Activated CD4-positive, alpha-beta T cell treated with anti-CD3 and anti-CD28 coated beads, Interleukin-2, amount 10 ng/mL, durations not matched to agents 24 days and 14 days (primary cell): Measurements from ENCODE around the gene SDC4. TPM values are rescaled to one million over a fixed set of nuclear protein-coding genes. Genes with fewer than 3 reads are reported as not detected.

ENCODE experiments used
- DNase-seq: peaks from one replicate; pipeline ENCODE4 v3.0.0; 2022
- H3K27ac Mint-ChIP-seq: one replicate; pipeline ENCODE4 v1.8.0; 2022; ENCODE audit warnings: mild to moderate bottlenecking, mixed read lengths
- H3K27me3 Mint-ChIP-seq: one replicate; pipeline ENCODE4 v1.8.0; 2022; ENCODE audit warnings: mixed read lengths
- H3K36me3 Mint-ChIP-seq: one replicate; pipeline ENCODE4 v1.8.0; 2022; ENCODE audit warnings: low read depth, mild to moderate bottlenecking, mixed read lengths
- H3K4me1 Mint-ChIP-seq: one replicate; pipeline ENCODE4 v1.8.0; 2021; ENCODE audit warnings: mixed read lengths
- H3K4me3 Mint-ChIP-seq: one replicate; pipeline ENCODE4 v1.8.0; 2022; ENCODE audit warnings: mild to moderate bottlenecking, moderate library complexity, mixed read lengths
- H3K9me3 Mint-ChIP-seq: one replicate; pipeline ENCODE4 v1.8.0; 2021; ENCODE audit warnings: mixed read lengths
- intact Hi-C: fragments of 100-400 bp; cut with micrococcal nuclease; formaldehyde crosslinking; loops from one replicate; pipeline ENCODE4 v1.15.1; 2023
- total RNA-seq: library from RNA; stranded (reverse); gene quantifications from 2 replicates; pipeline ENCODE4 v1.2.3, GENCODE V29; 2022

Gene SDC4
- 177 and 185 TPM in 2 replicates for total RNA-seq

DNA sequence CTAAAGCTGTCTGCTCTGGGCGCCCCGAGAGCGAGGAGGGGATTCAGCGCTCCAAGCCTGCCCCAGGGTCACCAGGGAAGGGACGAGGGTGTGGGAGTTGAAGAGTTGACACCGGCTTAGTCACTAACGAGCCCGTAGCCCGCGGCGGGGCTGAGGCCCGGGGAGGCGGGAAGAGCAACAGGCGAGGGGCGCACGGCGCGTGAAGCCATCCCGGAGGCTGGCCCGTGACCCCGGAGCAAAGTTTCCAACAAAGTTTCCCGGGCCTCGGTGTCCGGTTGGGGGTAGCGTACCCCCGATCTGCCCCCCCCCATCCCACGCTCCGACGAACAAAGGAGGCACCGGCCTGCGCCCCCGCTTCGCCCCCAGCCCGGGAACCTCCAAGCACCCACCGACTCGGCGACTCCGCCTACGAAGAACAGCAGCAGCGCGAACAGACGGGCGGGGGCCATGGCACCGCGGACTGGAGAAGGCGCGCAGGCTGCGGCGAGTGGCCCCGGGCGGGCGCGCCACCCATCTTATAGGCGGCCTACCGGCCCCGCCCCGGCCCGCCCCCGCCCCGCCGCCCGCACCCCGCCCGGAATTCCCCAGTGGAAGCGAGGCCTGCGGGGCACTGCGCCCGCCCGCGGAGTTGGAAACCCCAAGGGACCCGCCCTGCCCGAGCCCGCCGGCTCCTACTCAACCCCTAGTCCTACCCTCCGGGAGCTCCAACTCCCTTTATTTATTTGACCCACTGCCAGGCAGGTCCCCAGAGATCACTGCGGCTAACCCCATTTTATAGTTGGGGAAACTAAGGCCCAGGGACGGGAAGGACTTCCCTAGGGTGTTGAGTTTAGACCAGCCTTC lies at the start of gene SDC4:
SDC4 (minus strand) TSS at position 489 of the 843 bp plus-strand sequence; CDS start at position 449, 40 bp downstream.
- intact Hi-C loops = loop anchor here (1.0 kb wide), 1 partner anchor 15 kb away; the partner anchor contains the start of gene SYS1
- Mint-ChIP-seq H3K4me3 (peak within 1 kb of the TSS; percentile 92), H3K27me3 (no peaks in the 10 kb centered on the region), H3K4me1 (peaks cover 55% of the 10 kb centered on the region), H3K9me3 (no peaks in the 10 kb centered on the region), H3K36me3 (peaks cover 35% of the 10 kb centered on the region), H3K27ac (peak within 1 kb of the TSS; percentile 88)
- peak; percentile 91 for DNase-seq

GRCh38 chr20:45395114-45395415 lies 46.8 kb upstream of the SDC4 start:
- H3K4me3 Mint-ChIP-seq = no peak overlapping the region
- no peak for DNase-seq
- no peak overlapping the region for H3K27ac Mint-ChIP-seq
- no peaks in the 10 kb centered on the region for H3K9me3 Mint-ChIP-seq
- intact Hi-C loops = no loop called here
- H3K4me1 Mint-ChIP-seq = peaks cover 2% of the 10 kb centered on the region
- peaks cover 4% of the 10 kb centered on the region for H3K36me3 Mint-ChIP-seq
- peaks cover 2% of the 10 kb centered on the region for H3K27me3 Mint-ChIP-seq

DNA sequence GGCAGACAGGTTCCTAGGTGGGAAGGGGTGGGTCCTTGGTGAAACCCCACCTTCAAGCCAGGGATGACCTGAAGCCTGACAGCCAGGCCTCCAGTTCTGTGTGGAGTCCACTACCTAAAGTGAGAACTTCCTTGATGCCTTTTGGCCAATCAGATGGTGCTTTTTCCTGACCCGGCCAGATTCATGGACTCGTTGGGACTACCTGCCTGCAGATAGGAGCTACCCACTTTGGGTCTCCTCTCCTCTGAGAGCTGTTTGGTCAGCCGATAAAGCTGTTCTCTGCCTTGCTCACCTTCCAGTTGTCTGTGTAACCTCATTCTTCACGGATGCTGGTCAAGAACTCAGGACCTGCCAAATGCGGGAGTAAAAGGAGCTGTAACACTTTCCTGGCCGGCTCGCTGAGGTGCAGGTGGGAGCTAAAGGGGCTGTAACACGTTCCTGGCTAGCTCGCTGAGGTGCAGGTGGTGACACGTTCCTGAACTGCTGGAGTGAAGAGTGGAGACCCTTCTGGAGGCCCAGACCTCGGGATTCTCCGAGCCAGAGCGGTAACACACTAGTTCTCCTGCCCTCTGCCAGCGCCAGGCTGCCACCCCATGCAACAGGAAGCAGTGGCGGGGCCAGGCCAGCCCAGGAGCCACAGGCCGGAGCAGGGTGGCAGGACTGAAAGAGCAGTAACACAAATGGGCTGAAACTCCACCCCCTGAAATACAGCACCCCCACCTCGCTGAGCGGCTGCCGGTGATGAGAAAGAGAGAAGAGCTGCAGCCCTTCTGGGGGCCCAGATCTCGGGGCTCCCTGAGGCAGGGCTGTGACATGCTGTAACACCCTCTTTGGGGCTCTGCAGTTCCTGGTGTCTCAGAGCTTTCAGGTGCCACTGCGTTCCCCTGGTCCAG lies 46.2 kb upstream of the SDC4 start:
- Mint-ChIP-seq H3K9me3 (no peaks in the 10 kb centered on the region), H3K36me3 (no peaks in the 10 kb centered on the region), H3K4me3 (no peak overlapping the region), H3K27ac (no peak overlapping the region), H3K4me1 (peaks cover 2% of the 10 kb centered on the region), H3K27me3 (peaks cover 2% of the 10 kb centered on the region)
- intact Hi-C loops = no loop called here
- no peak for DNase-seq

DNA sequence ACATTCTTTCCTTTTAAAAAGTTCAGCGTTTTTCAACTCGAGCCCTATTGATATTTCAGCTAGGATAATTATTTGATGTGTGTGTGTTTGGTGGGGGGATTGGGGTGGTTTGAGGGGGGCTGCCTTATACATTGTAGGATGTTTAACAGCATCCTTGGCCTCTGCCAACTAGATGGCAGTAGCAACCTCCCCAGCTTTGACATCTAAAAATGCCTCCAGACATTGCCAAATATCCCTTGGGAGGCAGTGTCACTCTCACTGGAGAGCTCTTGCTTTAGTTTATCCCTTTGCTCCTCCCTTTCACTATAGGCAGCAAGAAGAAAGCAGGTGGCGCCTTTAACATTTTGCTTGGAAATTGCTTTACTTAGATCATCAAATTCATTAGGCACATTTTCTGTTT lies 44.5 kb upstream of the SDC4 start:
- H3K27ac Mint-ChIP-seq = no peak overlapping the region
- H3K4me3 Mint-ChIP-seq = no peak overlapping the region
- H3K9me3 Mint-ChIP-seq = peaks cover 5% of the 10 kb centered on the region
- H3K36me3 Mint-ChIP-seq = peaks cover 3% of the 10 kb centered on the region
- intact Hi-C loops = no loop called here
- peaks cover 2% of the 10 kb centered on the region for H3K27me3 Mint-ChIP-seq
- H3K4me1 Mint-ChIP-seq = peaks cover 4% of the 10 kb centered on the region
- no peak for DNase-seq

- peaks cover 2% of the 10 kb centered on the region for H3K27me3 Mint-ChIP-seq
- intact Hi-C loops = no loop called here
- H3K4me3 Mint-ChIP-seq = no peak overlapping the region
- peaks cover 7% of the 10 kb centered on the region for H3K4me1 Mint-ChIP-seq
- peaks cover 8% of the 10 kb centered on the region for H3K9me3 Mint-ChIP-seq
- H3K27ac Mint-ChIP-seq = no peak overlapping the region
- DNase-seq = no peak
- H3K36me3 Mint-ChIP-seq = peaks cover 4% of the 10 kb centered on the region
These were observed 43.3 kb upstream of the SDC4 start for GRCh38 chr20:45391559-45391958.

- H3K27ac Mint-ChIP-seq = no peak overlapping the region
- H3K4me1 Mint-ChIP-seq = peaks cover 7% of the 10 kb centered on the region
- H3K9me3 Mint-ChIP-seq = peaks cover 8% of the 10 kb centered on the region
- no peak for DNase-seq
- peaks cover 2% of the 10 kb centered on the region for H3K27me3 Mint-ChIP-seq
- peaks cover 4% of the 10 kb centered on the region for H3K36me3 Mint-ChIP-seq
- intact Hi-C loops = no loop called here
- no peak overlapping the region for H3K4me3 Mint-ChIP-seq
These were observed 42.7 kb upstream of the SDC4 start for GRCh38 chr20:45390931-45391330.

DNA sequence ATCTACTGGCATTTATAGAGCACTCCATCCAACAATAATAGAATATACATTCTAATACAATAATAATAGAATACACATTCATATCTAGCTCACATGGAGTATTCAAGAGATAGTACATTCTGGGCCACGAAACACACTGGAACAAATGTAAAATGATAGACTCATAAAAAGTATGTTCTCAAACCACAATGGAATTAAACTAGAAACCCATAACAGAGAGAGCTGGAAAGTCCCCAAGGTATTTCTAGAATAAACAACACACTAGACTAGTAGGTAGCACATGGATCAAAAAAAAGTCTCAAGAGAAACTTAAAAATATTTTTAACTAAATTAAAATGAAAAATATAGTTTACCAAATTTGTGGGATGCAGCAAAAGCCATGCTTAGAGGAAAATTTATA lies 39.0 kb upstream of the SDC4 start:
- intact Hi-C loops = no loop called here
- no peak for DNase-seq

GRCh38 chr20:45378191-45378590 lies 30.0 kb upstream of the SDC4 start, which contains the start of gene TP53TG5:
TP53TG5 (minus strand) TSS chr20:45378325; CDS start chr20:45378236, 89 bp downstream.
- Mint-ChIP-seq H3K36me3 (no peaks in the 10 kb centered on the region), H3K4me1 (peaks cover 16% of the 10 kb centered on the region), H3K27me3 (no peaks in the 10 kb centered on the region), H3K4me3 (no peak within 1 kb of the TSS), H3K9me3 (no peaks in the 10 kb centered on the region), H3K27ac (no peak within 1 kb of the TSS)
- intact Hi-C loops = no loop called here
- no peak for DNase-seq

More for the DNA sequence above, 39.0 kb upstream of the SDC4 start:
- Mint-ChIP-seq H3K4me1 (peaks cover 7% of the 10 kb centered on the region), H3K27me3 (peaks cover 2% of the 10 kb centered on the region), H3K4me3 (no peak overlapping the region), H3K27ac (no peak overlapping the region), H3K36me3 (peaks cover 4% of the 10 kb centered on the region), H3K9me3 (peaks cover 8% of the 10 kb centered on the region)

GRCh38 chr20:45377269-45377668 lies 29.0 kb upstream of the SDC4 start:
- Mint-ChIP-seq H3K9me3 (no peaks in the 10 kb centered on the region), H3K27ac (no peak overlapping the region)
- intact Hi-C loops = no loop called here

DNA sequence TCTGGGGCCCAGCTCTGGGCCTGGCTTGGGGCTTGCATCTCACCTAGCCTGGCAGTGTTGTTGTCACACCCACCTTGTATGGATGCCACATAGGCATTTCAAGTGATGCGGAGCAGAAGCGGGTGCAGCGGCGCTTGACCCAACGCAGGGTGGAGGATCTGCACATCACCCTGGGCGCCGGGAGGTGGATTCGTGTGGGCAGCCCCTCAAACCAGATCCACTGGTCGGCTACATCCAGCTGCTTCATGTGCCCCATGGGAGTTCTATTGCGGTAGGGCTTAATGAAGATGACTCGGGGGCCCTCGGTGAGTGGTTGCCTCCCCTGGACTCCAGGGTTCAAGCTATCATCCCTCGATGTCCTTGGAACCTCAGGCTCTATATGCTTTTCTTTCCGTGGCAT lies 26.7 kb upstream of the SDC4 start:
- H3K36me3 Mint-ChIP-seq = peaks cover 3% of the 10 kb centered on the region
- intact Hi-C loops = loop anchor here (1.0 kb wide), 2 partner anchors 62 to 75 kb away; no protein-coding TSS in a partner anchor
- DNase-seq = peak; percentile 51
- no peak overlapping the region for H3K4me3 Mint-ChIP-seq
- no peaks in the 10 kb centered on the region for H3K9me3 Mint-ChIP-seq
- H3K27me3 Mint-ChIP-seq = no peaks in the 10 kb centered on the region
- H3K4me1 Mint-ChIP-seq = peaks cover 25% of the 10 kb centered on the region
- H3K27ac Mint-ChIP-seq = no peak overlapping the region

More at GRCh38 chr20:45377269-45377668, 29.0 kb upstream of the SDC4 start:
- H3K4me1 Mint-ChIP-seq = peaks cover 22% of the 10 kb centered on the region
- H3K36me3 Mint-ChIP-seq = no peaks in the 10 kb centered on the region
- H3K27me3 Mint-ChIP-seq = no peaks in the 10 kb centered on the region
- peak; percentile 43 for DNase-seq
- H3K4me3 Mint-ChIP-seq = no peak overlapping the region

DNA sequence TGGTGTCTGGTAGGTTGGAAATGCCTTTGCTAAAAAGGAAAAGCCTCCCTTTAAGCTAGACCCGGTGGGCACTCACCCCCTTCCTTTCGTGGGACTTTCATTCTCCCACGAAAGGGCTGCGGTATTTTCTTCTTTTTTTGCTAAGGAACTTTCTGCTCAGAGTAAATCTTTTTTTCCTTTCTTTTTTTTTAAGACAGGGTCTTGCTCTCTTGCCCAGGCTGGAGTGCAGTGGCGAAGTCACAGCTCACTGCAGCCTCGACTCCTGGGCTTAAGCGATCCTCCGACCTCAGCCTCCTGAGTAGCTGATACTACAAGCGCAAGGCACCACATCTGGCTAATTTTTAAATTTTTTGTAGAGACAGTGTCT lies 25.9 kb upstream of the SDC4 start:
- Mint-ChIP-seq H3K27me3 (no peaks in the 10 kb centered on the region), H3K9me3 (no peaks in the 10 kb centered on the region), H3K36me3 (peaks cover 4% of the 10 kb centered on the region), H3K4me3 (peak overlapping the region; percentile 77), H3K4me1 (peaks cover 22% of the 10 kb centered on the region), H3K27ac (peak overlapping the region; percentile 22)
- DNase-seq = no peak
- intact Hi-C loops = loop anchor here (1.0 kb wide), 2 partner anchors 63 to 76 kb away; no protein-coding TSS in a partner anchor

- Mint-ChIP-seq H3K27ac (peak overlapping the region; percentile 84), H3K27me3 (no peaks in the 10 kb centered on the region), H3K36me3 (peaks cover 7% of the 10 kb centered on the region), H3K4me1 (peaks cover 25% of the 10 kb centered on the region), H3K9me3 (no peaks in the 10 kb centered on the region), H3K4me3 (peak overlapping the region; percentile 77)
- peak; percentile 96 for DNase-seq
- intact Hi-C loops = loop anchor here (1.0 kb wide), 3 partner anchors 10 to 77 kb away; partner anchors contain the start of gene SYS1
These were observed 25.3 kb upstream of the SDC4 start for GRCh38 chr20:45373353-45374100.

DNA sequence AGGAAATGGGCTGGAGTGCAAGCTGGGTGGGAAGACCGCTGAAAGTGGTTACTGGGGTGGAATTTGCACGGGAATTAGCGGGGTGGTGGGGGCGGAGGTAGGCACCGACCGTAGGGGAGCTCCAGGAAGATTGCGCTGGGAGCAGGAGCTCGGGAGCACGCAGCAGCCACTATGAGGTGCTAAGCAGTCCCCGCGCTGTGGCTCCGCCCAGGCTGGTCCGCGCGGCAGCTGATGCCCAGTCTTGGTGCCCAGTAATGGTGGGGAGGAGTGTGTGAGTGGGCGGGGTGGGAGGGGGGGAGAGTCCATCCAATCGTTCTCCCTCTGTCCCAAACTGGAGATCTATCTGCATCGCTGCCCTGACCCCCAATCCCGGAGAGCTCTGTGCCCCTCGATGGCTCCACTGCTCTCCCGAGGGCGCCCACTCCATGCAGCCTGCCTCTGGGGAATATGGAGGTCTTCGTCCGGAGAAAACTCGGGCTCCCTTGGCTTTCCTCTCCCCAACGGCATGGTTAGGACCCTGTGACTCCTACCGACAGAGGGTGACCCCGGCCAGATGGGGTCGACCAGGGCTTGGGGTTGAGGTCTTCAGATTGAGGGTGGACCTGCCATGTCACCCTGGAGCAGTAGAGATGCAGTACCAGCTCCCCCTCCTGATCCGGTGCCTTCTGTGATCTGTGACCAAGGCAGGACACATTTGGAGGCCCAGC lies 24.6 kb upstream of the SDC4 start:
- peak overlapping the region; percentile 77 for H3K4me3 Mint-ChIP-seq
- intact Hi-C loops = loop anchor here (1.0 kb wide), 1 partner anchor 9 kb away; the partner anchor contains the start of gene SYS1
- H3K36me3 Mint-ChIP-seq = peaks cover 14% of the 10 kb centered on the region
- no peaks in the 10 kb centered on the region for H3K9me3 Mint-ChIP-seq
- no peak for DNase-seq
- peaks cover 32% of the 10 kb centered on the region for H3K4me1 Mint-ChIP-seq
- no peaks in the 10 kb centered on the region for H3K27me3 Mint-ChIP-seq
- H3K27ac Mint-ChIP-seq = peak overlapping the region; percentile 84
